ENCODE data around the gene CTDSP2. TPM values are rescaled to one million over a fixed set of nuclear protein-coding genes. Genes with fewer than 3 reads are reported as not detected.

Gene CTDSP2
- total and polyA plus RNA-seq, 2 of the 8 experiments (the other 6 are each of a cell fraction or from before 2014, with no cell fraction given) = 71.3 to 91.7 TPM

GRCh38 chr12:57770734-57771133, 75.8 kb downstream of the CTDSP2 start (continued):
- no peak for TF ChIP-seq CHD7 (IDR thresholded peaks at IDR 0.05; ENCODE audit: insufficient replicate concordance, low read length)
- TF ChIP-seq SRF (IDR thresholded peaks at IDR 0.05; ENCODE audit: low read depth, low read length) = no peak

Measured in H1 (cell line).